Stimulated activated CD4-positive, alpha-beta T cell treated with anti-CD3 and anti-CD28 coated beads, Interleukin-15, amount 100 ng/mL, for 24 hours (primary cell): Measurements from ENCODE around the gene MRPL44.

Experiments
- DNase-seq: peaks from one replicate; pipeline ENCODE4 v3.0.0-alpha.2; 2020

Gene MRPL44

DNA sequence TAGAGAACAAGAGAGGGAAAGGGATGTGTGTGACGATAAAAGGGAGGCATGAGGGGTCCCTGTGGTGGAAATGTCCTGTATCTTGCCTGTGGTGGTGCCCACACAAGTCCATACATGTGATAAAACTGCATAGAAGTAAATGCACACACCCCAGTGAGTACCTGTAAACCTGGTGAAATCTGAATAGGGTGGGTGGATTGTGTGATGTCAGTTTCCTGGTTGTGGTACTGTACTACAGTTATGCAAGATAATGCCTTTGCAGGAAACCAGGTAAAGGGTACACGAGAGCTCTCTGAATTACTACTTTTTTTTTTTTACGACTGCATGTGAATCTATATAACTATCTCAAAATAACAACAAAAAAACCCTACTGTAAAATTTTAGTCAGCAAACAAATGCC lies 59.7 kb downstream of the MRPL44 start:
- no peak for DNase-seq
